GM18870 (cell line): Measurements from ENCODE around the gene CRB1.

ENCODE experiments used
- ATAC-seq: cut with Tn5 transposase; IDR thresholded peaks from one replicate; pipeline ENCODE4 v1.9.1; 2021; ENCODE audit warnings: moderate library complexity; ENCODE audit not compliant: unreplicated experiment

Gene CRB1

DNA sequence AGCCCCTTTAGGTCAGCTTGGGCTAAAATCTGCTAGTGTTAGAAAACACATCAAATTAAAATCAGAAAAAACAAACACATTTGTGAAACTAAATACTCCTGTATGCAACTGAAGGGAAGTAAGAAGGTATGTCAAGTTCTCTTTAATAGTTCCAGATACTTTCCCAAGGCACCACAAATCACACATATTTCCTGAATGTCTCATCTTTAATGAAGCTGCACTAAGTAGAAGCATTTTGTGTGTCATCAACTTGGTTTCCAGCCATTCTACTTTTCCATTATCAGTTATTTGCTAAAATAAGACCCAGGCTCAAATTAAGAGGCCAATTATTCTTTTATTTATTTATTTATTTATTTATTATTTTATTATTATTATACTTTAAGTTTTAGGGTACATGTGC is 34.7 kb downstream of the CRB1 start:
- no peak for ATAC-seq

DNA sequence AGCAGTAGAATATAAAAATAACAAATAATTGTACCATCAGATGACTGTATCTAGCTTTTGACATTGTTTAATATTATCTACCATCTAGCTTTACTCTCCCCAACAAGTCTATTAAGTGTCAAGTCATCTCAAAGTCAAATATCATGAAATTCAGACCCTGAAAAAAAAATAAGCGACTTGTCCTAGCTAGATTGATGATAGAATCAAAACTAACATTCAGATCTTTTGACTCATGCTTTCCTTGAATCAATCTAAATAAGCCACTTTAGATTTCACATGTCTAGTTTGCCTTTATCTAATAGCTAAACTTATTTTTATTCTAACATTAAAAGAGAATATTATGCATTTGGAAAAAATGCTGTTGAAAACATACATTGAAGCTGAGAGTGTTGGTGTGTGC is 35.4 kb downstream of the CRB1 start:
- ATAC-seq: no peak

DNA sequence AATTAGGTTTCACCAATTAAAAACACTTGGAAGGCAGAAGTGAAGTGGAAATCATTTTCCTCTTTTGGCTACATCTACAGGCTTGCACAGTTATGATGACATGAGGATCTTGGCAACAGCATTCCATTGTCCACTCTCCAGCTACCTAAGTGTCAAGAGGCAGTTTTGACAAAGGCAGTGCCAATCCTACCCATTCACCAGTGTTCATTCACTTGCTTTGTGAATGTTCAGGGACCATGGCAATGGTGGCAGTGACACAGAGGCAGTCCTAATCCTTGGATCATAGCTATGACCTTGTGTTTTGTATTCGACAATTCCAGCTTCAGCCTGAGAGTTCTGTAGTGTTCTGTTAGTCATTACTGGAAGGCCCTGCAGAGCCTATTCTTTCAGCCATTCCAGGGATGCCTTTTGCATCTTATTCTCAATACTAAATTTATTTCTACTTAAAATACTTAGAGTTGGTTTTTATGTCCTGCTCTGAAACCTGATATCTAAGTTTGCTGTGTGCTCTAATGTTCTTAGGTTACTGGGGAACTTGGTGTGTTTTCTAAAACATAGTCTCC is 36.7 kb downstream of the CRB1 start:
- ATAC-seq: no peak

DNA sequence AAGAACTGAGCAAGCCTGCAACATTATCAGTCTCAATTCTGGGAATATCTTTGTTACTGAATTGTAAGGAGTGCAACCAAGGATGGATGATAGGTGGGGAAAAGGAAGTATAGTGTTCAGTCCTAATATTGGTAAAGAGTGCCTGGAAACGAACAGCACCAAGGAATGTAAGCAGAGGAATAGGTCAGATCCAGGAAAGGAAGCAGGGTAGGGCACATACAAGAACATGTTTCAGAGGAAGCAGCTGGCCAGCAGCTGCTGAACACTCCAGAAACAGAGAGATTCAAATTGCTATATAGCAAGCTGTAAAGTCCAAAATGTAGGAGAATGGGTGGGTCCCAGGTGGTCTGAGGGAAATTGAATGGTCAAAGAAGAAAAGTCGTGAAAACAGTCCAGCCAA is 37.9 kb downstream of the CRB1 start:
- no peak for ATAC-seq

DNA sequence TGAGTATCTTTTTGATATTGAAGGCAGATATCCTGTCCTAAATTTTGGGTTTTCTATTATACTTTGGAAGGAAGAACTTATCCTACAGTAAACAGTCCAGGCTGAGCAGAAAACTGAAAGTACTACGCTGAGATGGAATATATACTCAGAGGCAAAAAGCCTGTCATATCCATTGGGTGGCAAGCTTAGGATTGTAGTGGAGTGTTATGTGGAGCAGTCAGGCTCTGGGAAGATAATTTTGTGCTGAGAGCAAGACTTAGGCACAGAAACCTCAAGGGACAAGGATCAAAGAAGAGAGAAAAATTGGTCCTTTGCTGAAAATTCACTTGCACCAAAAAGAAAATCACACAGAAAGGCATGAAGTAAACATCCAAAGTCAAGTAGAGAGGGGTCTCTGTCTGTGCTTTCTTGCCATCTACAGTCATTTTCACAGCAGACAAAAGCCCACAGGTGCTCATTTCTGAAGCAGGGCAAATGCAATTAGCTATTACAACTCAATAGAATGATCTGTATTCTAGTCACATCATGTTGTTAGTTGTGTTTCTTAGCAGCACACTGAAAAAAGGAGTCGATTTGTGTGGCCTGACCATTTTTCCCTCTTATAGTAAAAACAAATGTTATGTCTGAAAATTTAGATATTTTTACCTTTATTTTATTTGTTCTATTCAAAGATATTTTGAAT is 38.5 kb downstream of the CRB1 start:
- ATAC-seq: no peak

DNA sequence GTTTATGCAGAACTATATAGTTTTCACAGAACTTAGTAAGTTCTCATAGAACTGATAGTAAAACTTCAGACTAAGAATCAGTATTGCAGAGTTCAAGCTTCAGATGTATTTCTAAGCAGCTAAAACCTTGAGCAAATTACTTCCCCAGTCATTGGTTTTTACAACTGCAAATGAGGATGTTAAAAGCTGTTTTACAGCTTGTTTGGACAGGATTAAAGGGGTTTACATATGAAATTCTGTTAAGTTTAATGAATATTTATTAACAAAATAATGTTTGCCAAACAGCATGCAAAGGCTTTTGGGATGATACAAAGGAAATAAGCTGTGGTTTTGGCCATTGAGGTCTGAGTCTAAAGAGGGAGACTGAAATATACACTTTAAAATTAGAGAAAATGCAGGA is 39.1 kb downstream of the CRB1 start:
- no peak for ATAC-seq

DNA sequence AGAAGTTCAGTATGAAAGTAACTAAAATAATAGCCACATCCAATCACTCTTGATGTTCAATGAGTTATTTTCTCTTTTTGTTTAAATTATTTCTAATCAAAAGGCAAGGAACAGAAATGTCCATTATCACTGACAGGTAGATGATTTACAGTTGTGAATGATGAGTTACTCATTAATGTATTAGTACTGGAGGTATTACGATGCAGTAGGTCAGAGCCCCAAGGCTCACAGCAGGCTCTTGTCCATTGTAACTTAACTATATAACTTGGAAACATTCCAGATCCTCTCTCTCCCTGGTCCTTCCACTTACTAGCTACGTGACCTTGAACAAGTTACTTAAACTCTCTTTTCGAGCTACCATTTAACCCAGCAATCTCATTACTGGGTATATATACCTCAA is 39.5 kb downstream of the CRB1 start:
- ATAC-seq: no peak

DNA sequence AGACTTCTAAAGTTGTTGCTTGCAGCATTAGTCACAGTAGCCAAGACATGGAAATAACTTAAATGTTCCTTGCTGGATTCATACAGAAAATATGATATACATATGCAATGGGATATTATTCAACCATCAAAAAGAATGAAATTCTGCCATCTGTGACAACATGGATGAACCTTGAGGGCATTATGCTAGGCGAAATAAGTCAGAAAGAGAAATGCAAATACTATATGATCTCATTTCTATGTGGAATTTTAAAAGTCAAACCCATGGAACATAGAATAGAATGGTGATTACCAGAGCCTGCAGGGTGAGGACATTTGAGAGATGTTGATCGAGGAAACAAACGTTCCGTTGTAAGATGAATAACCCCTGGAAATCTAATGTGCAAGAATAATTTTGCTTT is 43.0 kb downstream of the CRB1 start:
- ATAC-seq: no peak

DNA sequence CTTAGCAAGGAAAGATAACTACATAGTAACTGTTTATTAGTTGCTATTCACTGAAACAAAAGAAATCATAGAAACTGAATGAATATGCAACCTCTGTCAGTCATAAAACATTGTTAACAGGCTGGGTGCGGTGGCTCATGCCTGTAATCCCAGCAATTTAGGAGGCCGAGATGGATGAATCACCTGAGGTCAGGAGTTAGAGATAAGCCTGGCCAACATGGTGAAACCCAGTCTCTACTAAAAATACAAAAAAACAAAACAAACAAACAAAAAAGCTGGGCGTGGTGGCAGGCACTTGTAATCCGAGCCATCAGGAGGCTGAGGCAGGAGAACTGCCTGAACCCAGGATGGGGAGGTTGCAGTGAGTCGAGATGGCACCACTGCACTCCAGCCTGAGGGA is 44.1 kb downstream of the CRB1 start:
- no peak for ATAC-seq

DNA sequence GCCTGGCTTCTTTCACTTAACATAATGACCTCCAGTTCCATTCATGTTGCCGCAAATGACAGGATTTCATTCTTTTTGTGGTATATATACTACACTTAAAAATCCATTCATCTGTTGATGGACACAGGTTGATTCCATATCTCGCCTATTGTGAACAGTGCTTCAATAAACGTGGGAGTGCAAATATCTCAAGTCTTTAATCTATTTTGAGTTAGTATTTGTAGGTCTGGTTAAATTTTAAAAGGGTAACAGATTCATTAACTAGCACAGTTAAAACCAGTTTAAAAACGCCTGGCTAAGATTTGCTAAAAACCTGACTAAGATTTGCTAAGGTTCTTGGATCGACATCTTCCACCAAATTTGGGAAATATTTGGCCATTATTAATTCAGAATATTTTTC is 45.7 kb downstream of the CRB1 start:
- no peak for ATAC-seq

DNA sequence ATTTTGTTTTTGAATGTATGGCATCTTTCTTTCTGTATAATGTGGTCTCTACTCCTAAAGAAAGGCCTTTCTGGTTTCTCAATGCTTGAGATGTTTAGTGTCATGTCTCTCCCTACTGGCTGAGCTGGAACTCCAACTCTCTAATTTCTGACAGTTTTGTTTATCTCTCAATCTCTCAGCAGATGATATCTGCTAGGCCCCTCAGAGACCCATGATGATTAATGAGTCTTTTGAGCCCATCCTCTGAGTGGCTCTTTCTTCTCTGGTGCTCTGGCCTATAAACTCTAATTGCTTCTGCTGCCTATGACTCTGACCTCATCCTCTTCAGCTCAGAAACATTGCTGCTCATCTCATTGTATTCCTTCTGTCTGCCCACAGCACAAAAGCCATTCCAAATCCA is 46.6 kb downstream of the CRB1 start:
- ATAC-seq: peak; percentile 43

DNA sequence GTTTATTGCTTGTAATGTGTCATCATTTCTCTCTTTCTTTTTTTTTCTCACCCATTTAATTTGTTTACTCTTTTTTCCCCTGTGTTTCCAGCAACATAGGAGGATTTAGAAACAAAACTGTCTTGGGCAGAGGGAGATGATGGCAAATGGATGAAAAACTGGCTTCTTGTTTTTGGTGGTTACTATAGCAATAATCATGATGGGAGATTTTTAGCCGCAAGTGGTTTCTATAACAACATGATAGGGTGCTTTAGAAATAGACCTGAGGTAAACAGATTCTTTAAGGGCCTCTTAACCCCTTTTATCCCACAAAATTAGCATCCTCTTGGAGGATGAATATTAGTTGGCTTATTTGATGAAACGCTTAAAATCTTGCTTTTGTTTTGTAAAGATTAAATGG is 51.6 kb downstream of the CRB1 start:
- ATAC-seq: no peak

DNA sequence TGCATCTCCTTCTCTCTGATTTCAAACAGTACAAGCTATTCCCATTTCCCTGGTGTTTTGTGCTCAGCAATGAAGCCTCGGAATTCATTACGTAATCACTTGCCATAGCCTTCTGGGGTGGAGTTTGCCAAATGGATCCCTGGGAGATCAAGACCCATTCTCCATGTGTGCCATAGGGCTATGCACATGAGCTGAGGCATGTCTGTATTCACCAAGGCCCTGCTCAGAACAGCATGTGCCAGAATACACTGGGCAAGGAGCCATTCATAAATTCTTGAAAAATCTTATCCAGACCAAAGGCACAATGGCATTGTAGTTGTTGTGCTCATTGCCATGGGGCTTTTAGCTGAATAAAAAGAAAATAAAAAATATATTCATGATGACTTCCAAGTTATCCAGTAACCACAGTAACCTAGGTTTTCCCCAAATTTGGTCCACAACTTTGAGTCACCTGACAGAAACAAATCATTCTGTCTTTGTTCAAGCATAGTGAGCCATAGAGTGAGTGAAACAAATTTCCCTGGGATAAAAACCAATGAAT is 53.0 kb downstream of the CRB1 start:
- no peak for ATAC-seq

DNA sequence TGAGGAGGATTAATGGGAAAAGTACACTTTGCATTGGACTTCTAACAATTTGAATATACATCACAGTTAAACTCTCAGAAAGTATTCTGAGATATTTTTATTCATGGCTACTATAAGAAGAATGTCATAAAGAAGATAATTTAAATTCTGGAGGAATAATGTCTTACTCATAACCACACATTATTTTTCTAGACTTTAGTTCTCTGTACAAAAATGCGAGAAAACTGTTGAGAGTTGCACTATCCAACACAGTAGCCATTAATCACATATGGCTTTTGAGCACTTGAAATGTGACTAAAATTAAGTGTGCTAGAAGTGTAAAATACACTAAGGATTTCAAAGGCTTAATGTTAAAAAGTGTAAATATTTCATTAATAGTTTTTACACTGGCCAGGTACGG is 53.8 kb downstream of the CRB1 start:
- ATAC-seq: no peak

DNA sequence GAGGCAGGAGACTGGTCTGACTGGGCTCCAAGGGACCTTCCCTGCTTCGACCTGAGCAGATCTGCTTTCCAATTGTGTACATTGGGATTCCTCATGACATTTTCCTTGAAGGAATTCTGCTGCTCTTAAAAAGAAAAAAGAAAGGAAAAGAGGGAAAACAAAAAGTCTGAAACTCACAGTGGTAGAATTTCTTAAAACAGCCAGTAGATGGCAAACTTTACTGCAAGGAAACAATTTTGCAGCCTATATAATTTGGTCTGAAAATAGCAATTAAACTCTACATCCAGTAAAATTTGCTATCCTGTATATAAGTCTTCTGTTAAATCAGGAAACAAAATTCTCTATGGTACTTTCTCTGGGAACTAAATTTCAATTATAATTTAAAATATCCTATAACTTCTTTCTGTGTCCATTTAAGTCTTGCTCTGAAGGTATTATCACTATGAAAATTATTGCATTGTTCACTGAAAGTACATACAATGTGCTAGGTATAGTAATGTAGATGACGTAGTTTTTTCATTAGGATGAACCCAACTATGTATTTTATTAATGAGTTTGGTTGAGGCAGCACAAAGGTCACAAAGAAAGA is 59.8 kb downstream of the CRB1 start:
- no peak for ATAC-seq

DNA sequence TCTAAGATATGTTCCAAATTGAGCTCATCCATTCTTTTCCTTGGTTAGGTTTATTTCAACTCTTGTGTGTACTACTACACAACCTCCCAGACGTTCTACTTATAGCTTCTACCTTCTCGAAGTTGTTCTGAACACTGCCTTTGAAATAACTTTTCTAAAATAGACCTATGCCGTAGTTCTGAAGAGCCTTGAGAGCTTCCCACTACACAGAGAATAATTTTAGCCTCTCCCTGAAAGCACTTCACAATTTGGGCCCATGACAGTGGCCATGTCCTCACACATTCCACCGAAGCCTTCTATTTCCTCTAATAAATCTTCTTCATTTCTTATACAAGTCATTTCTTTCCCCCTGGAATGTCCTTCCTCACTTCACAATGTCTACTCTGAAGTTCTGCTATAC is 62.2 kb downstream of the CRB1 start:
- no peak for ATAC-seq

DNA sequence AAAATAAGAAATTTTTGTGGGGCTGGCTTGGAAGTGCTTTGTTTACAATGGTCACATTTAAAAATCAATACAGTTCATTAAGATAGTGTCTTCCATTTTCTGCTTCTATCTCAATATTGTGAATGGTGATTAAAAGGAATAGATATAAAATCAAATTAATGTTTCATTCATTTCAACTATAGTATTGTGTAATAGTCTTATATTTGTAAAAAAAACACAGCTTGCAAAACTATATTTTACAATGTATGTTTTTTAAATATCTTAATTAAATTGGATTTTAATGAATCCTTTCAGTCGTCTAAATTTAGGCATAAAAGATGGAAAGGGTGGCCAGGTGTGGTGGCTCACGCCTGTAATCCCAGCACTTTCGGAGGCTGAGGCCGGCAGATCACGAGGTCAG is 63.5 kb downstream of the CRB1 start:
- ATAC-seq: no peak

DNA sequence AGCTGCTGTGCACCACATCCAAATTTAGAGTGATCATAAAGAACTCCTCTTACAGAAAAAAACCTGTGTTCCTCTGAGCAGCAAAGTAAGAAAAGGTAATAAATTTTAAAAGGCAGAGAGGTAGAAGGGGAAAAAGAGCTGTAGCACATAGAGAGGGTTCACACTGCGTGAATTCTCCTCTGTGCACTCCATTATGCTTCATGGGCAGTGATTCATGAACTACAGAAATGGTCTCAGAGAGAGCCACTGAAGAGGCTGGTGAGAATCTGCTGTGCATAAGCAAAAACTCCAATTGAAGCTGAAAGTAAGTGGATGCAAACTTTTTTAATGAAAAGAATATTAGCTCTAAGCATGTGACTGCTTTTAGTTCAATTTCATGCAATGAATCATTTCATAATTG is 65.0 kb downstream of the CRB1 start:
- no peak for ATAC-seq

DNA sequence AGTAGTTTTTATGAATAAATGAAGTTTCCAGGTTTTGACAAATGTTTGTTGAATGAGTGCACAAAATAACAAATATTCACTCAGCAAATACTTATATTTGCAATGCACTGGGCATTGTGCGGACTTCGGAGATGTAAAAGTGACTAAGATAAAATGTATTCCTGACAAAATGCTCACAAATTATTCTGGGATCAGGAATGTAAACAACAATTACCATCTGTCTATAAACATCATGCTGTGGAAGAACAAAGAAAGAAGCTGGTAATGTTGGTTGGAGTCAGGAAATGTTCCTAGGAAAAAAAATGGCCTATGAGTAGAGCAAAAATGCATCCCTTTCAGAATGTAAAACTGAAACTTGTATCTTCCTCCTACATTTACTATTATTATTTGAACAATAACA is 68.5 kb downstream of the CRB1 start:
- ATAC-seq: no peak

DNA sequence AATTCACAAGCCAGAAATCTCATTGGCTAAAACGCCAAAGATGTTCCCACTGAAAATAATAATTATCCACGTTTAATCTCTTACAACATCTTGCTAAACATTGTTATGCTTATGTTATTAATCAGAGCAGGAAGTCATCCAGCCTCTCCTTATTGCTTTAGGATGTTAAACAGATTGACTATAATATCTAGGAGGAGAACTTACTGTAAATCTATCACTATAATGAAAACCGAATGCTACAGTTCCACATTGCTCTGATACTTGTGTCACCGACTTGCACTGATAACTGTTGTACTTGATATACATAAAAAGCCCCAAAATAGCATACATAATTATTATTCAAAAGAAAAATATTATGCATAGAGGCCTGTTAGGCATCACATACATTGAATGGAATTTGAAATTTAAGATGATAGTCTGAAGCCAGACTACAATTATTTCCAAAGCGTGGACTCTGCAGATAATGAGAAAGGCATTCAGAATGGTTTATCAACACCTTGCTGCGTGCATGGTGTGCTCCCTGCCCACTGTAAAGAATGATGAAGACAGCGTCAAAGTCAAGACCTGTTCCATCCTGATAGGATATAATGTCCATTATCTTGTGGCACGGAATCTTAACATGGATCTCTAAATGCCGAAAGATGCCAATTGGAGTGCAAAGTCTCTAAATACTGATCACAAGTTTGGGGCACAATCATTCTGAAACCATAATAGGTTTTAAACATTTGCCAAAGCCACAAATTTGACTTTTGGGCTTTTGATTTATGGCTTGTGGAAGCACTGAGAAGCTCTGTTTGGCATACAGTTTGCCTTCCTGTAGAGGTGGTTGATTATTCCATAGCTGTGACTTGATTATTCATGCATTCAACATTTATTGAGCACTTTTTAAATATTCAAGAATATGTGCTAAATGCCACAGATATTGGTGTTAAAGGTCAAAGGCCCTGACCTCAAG is 71.3 kb downstream of the CRB1 start:
- no peak for ATAC-seq

DNA sequence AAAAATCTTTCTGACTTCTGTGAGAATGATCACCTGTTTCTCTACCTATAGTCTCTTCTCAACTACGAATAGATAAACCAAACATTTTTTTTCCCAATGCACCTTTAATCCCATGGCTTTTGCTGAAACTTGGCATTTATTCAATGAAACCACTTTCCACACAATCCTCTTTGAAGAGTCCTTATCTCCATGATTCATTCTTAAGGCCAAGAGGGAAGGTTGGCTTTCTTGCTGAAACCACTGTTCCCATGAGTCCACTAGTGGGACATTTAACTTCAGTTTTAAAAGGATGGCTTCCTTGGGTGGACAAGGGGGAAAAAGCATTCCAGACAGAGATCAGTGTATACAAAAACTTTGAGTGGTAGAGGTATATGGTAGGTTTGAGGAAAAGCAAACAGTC is 73.6 kb downstream of the CRB1 start:
- ATAC-seq: no peak
